Left cardiac atrium (tissue), 2 donors: Measurements from ENCODE around the gene MBD6. TPM values are rescaled to one million over a fixed set of nuclear protein-coding genes. Genes with fewer than 3 reads are reported as not detected.

Experiments used
- microRNA-seq, 2 donors: library from miRNA; unstranded; fragments of <30 nt; microRNA quantifications; one replicate each; pipeline ENCODE4 v1.2.0, GENCODE V29; 2020
- total RNA-seq, 2 donors: library from RNA; stranded (reverse); fragmentation: NEBNext Ultra II Directional; extraction: Animal tissue kit (Norgen Biotek cat#: 25700); gene quantifications; one replicate each; pipeline ENCODE4 v1.2.1, GENCODE V29; 2021
- donor health status: DM: no; HTN: yes; CAD: no; lungs with severe emphysema.
- donor health status: DM: yes; HTN: yes; CAD: no.

Gene MBD6
- total RNA-seq, 2 donors from 2014 or later, result 35.7 to 41.5 TPM

Small RNAs within 50 kb of the gene (microRNA-seq; reads per million reads assigned to microRNA genes)
- gene MIR616 (0.81 to 1.1 reads per million in 2 donors), gene MIR6758 (0 reads per million in 2 donors)

Other genes starting within 250 kb of the MBD6 start
- 10 to 100 TPM; 47.6 to 66.5 TPM for gene R3HDM2, start 91.8 kb upstream of the MBD6 start, total RNA-seq
- gene INHBC, start 88.0 kb upstream of the MBD6 start, total RNA-seq, result not detected
- gene INHBE, start 67.5 kb upstream of the MBD6 start, total RNA-seq, result not detected
- 1 to 10 TPM in 1 of 2 donors, under 1 TPM in 1; 0.97 to 1.2 TPM for gene GLI1, start 63.0 kb upstream of the MBD6 start, total RNA-seq
- 10 to 100 TPM in 1 of 2 donors, 1 to 10 TPM in 1; 8.0 to 15.2 TPM for gene ARHGAP9, start 43.0 kb upstream of the MBD6 start, total RNA-seq
- 100 to 1,000 TPM in 1 of 2 donors, 10 to 100 TPM in 1; 74.6 to 115 TPM for gene MARS1, start 34.8 kb upstream of the MBD6 start, total RNA-seq
- 10 to 100 TPM; 20.0 to 31.7 TPM for gene DDIT3, start 2.3 kb upstream of the MBD6 start, total RNA-seq
- 10 to 100 TPM; 80.5 to 96.7 TPM for gene DCTN2, start 24.4 kb downstream of the MBD6 start, total RNA-seq
- gene KIF5A, start 27.2 kb downstream of the MBD6 start, total RNA-seq, result under 1 TPM; 0.10 to 0.18 TPM
- gene PIP4K2C, start 68.4 kb downstream of the MBD6 start, total RNA-seq, result 10 to 100 TPM; 15.3 to 16.1 TPM
- gene DTX3, start 82.0 kb downstream of the MBD6 start, total RNA-seq, result 10 to 100 TPM; 24.5 to 25.3 TPM
- gene ARHGEF25, start 88.6 kb downstream of the MBD6 start, total RNA-seq, result 10 to 100 TPM; 13.7 to 17.3 TPM
- 1 to 10 TPM; 2.4 to 3.3 TPM for gene B4GALNT1, start 110.4 kb downstream of the MBD6 start, total RNA-seq
- gene OS9, start 171.3 kb downstream of the MBD6 start, total RNA-seq, result 100 to 1,000 TPM; 160 to 163 TPM
- 1 to 10 TPM; 3.2 to 5.0 TPM for gene AGAP2, start 215.9 kb downstream of the MBD6 start, total RNA-seq
- 10 to 100 TPM; 34.9 to 37.1 TPM for gene TSPAN31, start 222.2 kb downstream of the MBD6 start, total RNA-seq
- 10 to 100 TPM; 45.2 to 62.0 TPM for gene CDK4, start 229.5 kb downstream of the MBD6 start, total RNA-seq
- 10 to 100 TPM; 11.7 to 15.0 TPM for gene MARCHF9, start 232.3 kb downstream of the MBD6 start, total RNA-seq
- 1 to 10 TPM in 1 of 2 donors, under 1 TPM in 1; 0.44 to 1.5 TPM for gene CYP27B1, start 244.3 kb downstream of the MBD6 start, total RNA-seq
- 10 to 100 TPM in 1 of 2 donors, 1 to 10 TPM in 1; 7.2 to 16.0 TPM for gene METTL1, start 249.3 kb downstream of the MBD6 start, total RNA-seq
- gene EEF1AKMT3, start 249.8 kb downstream of the MBD6 start, total RNA-seq, result 1 to 10 TPM; 2.9 to 3.3 TPM